Measurements from ENCODE around the gene LBX1. TPM values are rescaled to one million over a fixed set of nuclear protein-coding genes. Genes with fewer than 3 reads are reported as not detected.

LBX1 gene
- polyA plus RNA-seq, 1 experiment = not detected

- POLR2A ChIA-PET = interaction anchor here (0.9 kb wide), 1 partner anchor 8 kb away, joined by 3 read pairs; the partner anchor contains the start of gene LBX1
- Histone ChIP-seq H3K27ac (ENCODE audit: low read depth, low read length) (no peak overlapping the region), H3K27me3 (ENCODE audit: control insufficient read depth, insufficient read depth, low read length) (peaks cover 94% of the 10 kb centered on the region), H3K9me3 (ENCODE audit: control insufficient read depth, insufficient read depth, low read length) (peaks cover 20% of the 10 kb centered on the region), H3K4me3 (ENCODE audit: low read depth, low read length) (no peak overlapping the region)
- DNase-seq (ENCODE audit: low read depth, low spot score) = no peak
- CTCF ChIA-PET = no interaction called here
- TF ChIP-seq CTCF (IDR thresholded peaks at IDR 0.05; ENCODE audit: low read depth, low read length) = no peak
Measured at GRCh38 chr10:101221549-101221948, 7.7 kb downstream of the LBX1 start.

- no peak for TF ChIP-seq CTCF (IDR thresholded peaks at IDR 0.05; ENCODE audit: low read depth, low read length)
- ChIA-PET POLR2A (no interaction called here), CTCF (interaction anchor here (0.5 to 1.5 kb wide), 3 partner anchors 12 to 561 kb away, joined by 3 to 4 read pairs (median 3); no protein-coding TSS in a partner anchor)
- no peak overlapping the region for H3K27ac ChIP-seq (ENCODE audit: low read depth, low read length)
- no peak for DNase-seq (ENCODE audit: low read depth, low spot score)
- peaks cover 94% of the 10 kb centered on the region for H3K27me3 ChIP-seq (ENCODE audit: control insufficient read depth, insufficient read depth, low read length)
- peaks cover 17% of the 10 kb centered on the region for H3K9me3 ChIP-seq (ENCODE audit: control insufficient read depth, insufficient read depth, low read length)
- no peak overlapping the region for H3K4me3 ChIP-seq (ENCODE audit: low read depth, low read length)
Measured at GRCh38 chr10:101219946-101220451, 9.3 kb downstream of the LBX1 start.

- DNase-seq (ENCODE audit: low read depth, low spot score) = no peak
- ChIA-PET POLR2A (no interaction called here), CTCF (interaction anchor here (0.8 to 1.5 kb wide), 2 partner anchors 77 to 562 kb away, joined by 3 read pairs; no protein-coding TSS in a partner anchor)
- Histone ChIP-seq H3K4me3 (ENCODE audit: low read depth, low read length) (no peak overlapping the region), H3K27me3 (ENCODE audit: control insufficient read depth, insufficient read depth, low read length) (peaks cover 97% of the 10 kb centered on the region), H3K27ac (ENCODE audit: low read depth, low read length) (no peak overlapping the region), H3K9me3 (ENCODE audit: control insufficient read depth, insufficient read depth, low read length) (peaks cover 17% of the 10 kb centered on the region)
- no peak for TF ChIP-seq CTCF (IDR thresholded peaks at IDR 0.05; ENCODE audit: low read depth, low read length)
Measured at GRCh38 chr10:101219139-101219945, 9.9 kb downstream of the LBX1 start.

GRCh38 chr10:101218351-101219138 is 10.7 kb downstream of the LBX1 start:
- DNase-seq (ENCODE audit: low read depth, low spot score) = no peak
- ChIA-PET CTCF (interaction anchor here (0.6 to 1.5 kb wide), 4 partner anchors 69 to 563 kb away, joined by 3 to 5 read pairs (median 3); no protein-coding TSS in a partner anchor), POLR2A (no interaction called here)
- no peak for TF ChIP-seq CTCF (IDR thresholded peaks at IDR 0.05; ENCODE audit: low read depth, low read length)
- H3K27me3 ChIP-seq (ENCODE audit: control insufficient read depth, insufficient read depth, low read length) = peaks cover 92% of the 10 kb centered on the region
- no peak overlapping the region for H3K27ac ChIP-seq (ENCODE audit: low read depth, low read length)
- no peak overlapping the region for H3K4me3 ChIP-seq (ENCODE audit: low read depth, low read length)
- peaks cover 13% of the 10 kb centered on the region for H3K9me3 ChIP-seq (ENCODE audit: control insufficient read depth, insufficient read depth, low read length)

All from AG04450 (cell line).